Osteocyte (in vitro differentiated cells): ENCODE data around the gene UGT1A10. TPM values are rescaled to one million over a fixed set of nuclear protein-coding genes. Genes with fewer than 3 reads are reported as not detected.

Experiments used
- DNase-seq: peaks from one replicate; pipeline ENCODE4 v3.0.0; 2021; ENCODE audit warnings: mixed read lengths; ENCODE audit not compliant: unreplicated experiment; ENCODE audit errors: extremely low spot score
- H3K27ac Mint-ChIP-seq: one replicate; pipeline ENCODE4 v1.8.0; 2021; ENCODE audit warnings: mild to moderate bottlenecking, mixed read lengths; ENCODE audit not compliant: unreplicated experiment
- H3K27me3 Mint-ChIP-seq: one replicate; pipeline ENCODE4 v1.8.0; 2021; ENCODE audit warnings: mixed read lengths; ENCODE audit not compliant: unreplicated experiment
- H3K36me3 Mint-ChIP-seq: one replicate; pipeline ENCODE4 v1.8.0; 2021; ENCODE audit warnings: mixed read lengths; ENCODE audit not compliant: unreplicated experiment
- H3K4me1 Mint-ChIP-seq: one replicate; pipeline ENCODE4 v1.8.0; 2021; ENCODE audit warnings: mixed read lengths; ENCODE audit not compliant: unreplicated experiment
- H3K4me3 Mint-ChIP-seq: one replicate; pipeline ENCODE4 v1.8.0; 2021; ENCODE audit warnings: mild to moderate bottlenecking, moderate library complexity, mixed read lengths; ENCODE audit not compliant: unreplicated experiment
- H3K9me3 Mint-ChIP-seq: one replicate; pipeline ENCODE4 v1.8.0; 2021; ENCODE audit warnings: mixed read lengths; ENCODE audit not compliant: unreplicated experiment
- total RNA-seq: library from RNA; stranded (reverse); gene quantifications from 2 replicates; pipeline ENCODE4 v1.2.1, GENCODE V29; 2021
- TF ChIP-seq, protein P1 (sequence below): fragments of 200-600 bp; sonication (generic); IDR thresholded peaks from 2 replicates; pipeline ENCODE4 v1.5.0; 2021; ENCODE audit warnings: antibody characterized with exemption, mild to moderate bottlenecking, moderate library complexity

UGT1A10 gene
- total RNA-seq, 1 donor from 2014 or later = not detected

DNA sequence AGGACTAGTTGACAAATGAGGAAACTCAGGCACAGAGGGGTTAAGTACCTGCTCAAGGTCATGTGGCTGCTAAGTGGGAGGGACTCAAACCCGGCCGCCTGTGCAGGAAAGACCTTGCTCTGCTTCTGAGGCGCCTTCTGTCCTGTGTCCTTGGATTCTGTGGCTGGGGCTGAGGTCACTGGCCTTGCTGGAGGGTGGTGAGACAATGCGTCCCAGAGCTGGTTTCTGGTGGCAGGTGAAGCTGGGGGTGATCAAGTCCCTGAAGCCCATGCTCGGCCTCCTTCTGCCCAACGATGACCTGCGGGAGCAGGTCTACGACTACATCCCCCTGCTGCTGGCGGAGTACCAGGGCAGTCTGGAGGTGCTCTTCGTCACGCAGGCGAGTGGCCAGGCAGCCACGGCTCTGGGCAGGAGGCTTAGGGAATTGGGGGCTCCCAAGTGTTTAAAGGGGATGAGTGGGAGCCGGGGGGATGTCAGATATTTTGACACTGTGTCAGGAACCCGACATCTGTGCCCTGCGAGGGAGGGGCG, 157.9 kb downstream of the UGT1A10 start:
- peak; percentile 65 for DNase-seq
- no peaks in the 10 kb centered on the region for H3K9me3 Mint-ChIP-seq
- TF ChIP-seq, protein P1, sequence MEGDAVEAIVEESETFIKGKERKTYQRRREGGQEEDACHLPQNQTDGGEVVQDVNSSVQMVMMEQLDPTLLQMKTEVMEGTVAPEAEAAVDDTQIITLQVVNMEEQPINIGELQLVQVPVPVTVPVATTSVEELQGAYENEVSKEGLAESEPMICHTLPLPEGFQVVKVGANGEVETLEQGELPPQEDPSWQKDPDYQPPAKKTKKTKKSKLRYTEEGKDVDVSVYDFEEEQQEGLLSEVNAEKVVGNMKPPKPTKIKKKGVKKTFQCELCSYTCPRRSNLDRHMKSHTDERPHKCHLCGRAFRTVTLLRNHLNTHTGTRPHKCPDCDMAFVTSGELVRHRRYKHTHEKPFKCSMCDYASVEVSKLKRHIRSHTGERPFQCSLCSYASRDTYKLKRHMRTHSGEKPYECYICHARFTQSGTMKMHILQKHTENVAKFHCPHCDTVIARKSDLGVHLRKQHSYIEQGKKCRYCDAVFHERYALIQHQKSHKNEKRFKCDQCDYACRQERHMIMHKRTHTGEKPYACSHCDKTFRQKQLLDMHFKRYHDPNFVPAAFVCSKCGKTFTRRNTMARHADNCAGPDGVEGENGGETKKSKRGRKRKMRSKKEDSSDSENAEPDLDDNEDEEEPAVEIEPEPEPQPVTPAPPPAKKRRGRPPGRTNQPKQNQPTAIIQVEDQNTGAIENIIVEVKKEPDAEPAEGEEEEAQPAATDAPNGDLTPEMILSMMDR = no peak
- no peak overlapping the region for H3K4me3 Mint-ChIP-seq
- H3K36me3 Mint-ChIP-seq = no peaks in the 10 kb centered on the region
- no peak overlapping the region for H3K27ac Mint-ChIP-seq
- H3K27me3 Mint-ChIP-seq = peaks cover 7% of the 10 kb centered on the region
- H3K4me1 Mint-ChIP-seq = no peaks in the 10 kb centered on the region

DNA sequence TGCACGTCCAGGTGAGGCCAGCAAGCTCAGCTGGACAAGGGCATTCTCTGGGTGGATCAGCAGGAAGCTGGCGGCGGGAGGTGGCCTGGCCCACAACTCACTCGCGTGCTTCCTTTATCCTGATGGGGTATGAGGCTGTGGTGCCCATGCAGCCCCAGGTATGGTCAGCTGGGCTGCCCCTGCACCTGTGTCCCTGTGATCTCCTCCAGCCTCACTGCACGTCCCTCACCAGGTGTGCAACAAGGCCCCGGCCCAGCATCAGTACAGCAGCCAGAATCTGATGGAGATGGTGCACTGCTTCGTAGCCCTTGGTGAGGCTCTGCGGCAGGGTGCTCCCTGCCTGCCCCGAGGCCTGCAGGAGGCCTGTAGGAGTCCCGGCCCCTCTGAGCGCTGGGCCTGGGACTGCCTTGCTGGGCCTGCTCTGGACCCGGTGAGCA, 159.5 kb downstream of the UGT1A10 start:
- Mint-ChIP-seq H3K4me1 (no peaks in the 10 kb centered on the region), H3K27ac (no peak overlapping the region), H3K36me3 (no peaks in the 10 kb centered on the region), H3K27me3 (peaks cover 5% of the 10 kb centered on the region), H3K9me3 (peaks cover 3% of the 10 kb centered on the region), H3K4me3 (no peak overlapping the region)
- TF ChIP-seq, protein P1 = no peak
- DNase-seq = peak; percentile 80

DNA sequence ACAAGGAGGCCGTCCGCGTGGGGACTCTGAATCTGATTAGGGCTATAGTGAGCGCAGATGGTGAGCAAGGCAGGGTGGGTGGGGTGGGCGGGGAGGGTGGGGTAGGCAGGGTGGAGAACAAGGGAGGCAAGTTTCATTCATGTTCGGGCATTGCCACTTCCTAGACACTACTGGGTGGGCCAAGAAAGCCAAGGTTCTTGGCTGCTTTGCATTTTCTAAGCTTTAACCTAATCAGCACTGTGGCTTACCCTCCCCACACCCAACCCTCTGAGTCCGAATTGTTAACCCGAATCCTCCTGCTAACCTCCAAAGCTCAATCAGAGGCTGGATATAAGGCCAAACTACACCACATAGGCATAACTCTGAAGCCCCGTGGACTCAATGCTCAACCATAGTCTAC, 160.0 kb downstream of the UGT1A10 start:
- no peak overlapping the region for H3K27ac Mint-ChIP-seq
- H3K9me3 Mint-ChIP-seq = peaks cover 3% of the 10 kb centered on the region
- H3K36me3 Mint-ChIP-seq = no peaks in the 10 kb centered on the region
- peaks cover 3% of the 10 kb centered on the region for H3K27me3 Mint-ChIP-seq
- TF ChIP-seq, protein P1 = no peak
- no peak overlapping the region for H3K4me3 Mint-ChIP-seq
- no peaks in the 10 kb centered on the region for H3K4me1 Mint-ChIP-seq
- DNase-seq = no peak

DNA sequence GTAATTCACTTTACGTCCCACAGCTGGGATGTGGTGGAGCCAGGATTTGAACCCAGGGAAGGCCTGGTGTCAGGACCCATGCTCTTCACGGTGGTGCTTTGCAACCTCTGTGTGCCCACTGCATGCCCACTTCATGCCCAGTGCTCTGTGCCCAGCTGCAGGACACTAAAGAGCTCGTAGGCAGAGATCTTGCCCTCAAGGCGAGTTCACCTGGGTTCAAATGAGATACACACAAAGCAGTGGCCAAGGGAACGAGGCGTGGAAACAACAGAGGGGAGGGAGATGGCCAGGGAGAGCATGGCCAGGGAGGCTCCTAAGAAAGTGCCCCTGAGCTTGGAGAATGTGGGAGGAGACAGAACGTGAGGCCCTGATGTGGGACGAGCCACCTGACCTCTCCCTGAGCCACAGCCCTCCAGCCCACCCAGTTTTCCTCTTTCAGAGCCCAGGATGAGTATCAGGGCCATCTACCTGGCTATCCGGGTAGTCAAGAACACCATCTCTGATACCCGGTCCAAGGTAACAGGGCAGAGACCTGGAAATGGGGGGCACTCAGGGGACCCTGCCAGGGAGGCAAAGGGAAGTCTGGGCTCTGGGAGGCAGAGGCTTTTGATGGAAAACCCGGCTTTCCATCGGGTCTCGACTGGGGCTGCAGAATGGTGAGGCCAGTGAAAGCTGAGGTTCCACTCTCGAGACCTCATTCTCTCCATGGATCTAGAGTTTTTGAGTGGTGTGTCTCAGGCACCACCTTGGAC, 162.3 kb downstream of the UGT1A10 start:
- Mint-ChIP-seq H3K36me3 (no peaks in the 10 kb centered on the region), H3K4me3 (no peak overlapping the region), H3K4me1 (no peaks in the 10 kb centered on the region), H3K27me3 (peaks cover 12% of the 10 kb centered on the region), H3K27ac (no peak overlapping the region), H3K9me3 (peaks cover 3% of the 10 kb centered on the region)
- TF ChIP-seq, protein P1 = no peak
- DNase-seq = peak; percentile 66

DNA sequence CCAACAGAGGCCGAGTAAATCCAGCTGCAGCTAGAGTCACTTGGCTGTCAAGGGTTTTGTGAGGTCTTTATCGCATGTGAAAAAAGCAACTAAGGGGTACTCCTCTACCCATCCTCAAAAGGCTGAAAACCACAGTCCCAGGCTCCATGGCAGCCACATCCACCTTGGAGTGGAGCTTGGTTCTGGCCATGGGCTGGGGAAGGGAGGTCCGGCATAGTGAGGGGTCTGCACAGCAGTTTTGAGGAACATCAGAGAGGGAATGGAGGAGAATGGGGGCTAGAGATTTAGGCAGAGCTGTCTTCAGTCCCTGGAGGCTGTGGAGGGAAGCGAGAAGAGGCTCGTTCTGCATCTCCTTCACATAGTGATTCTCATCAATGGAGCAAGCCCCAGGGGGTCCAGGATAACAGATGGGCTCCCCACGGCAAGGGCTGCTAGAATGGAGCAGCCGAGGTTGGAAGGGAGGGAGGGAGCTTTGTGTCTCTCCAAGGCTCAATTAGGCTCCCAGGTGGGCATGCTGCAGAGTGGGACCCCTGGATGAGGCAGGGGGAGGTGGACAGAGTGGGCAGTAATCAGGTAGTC, 162.9 kb downstream of the UGT1A10 start:
- DNase-seq = peak; percentile 71
- H3K36me3 Mint-ChIP-seq = no peaks in the 10 kb centered on the region
- peaks cover 3% of the 10 kb centered on the region for H3K9me3 Mint-ChIP-seq
- H3K27me3 Mint-ChIP-seq = peaks cover 18% of the 10 kb centered on the region
- H3K27ac Mint-ChIP-seq = no peak overlapping the region
- H3K4me3 Mint-ChIP-seq = no peak overlapping the region
- H3K4me1 Mint-ChIP-seq = no peaks in the 10 kb centered on the region
- TF ChIP-seq, protein P1 = no peak
